Right lobe of liver (tissue), 4 donors: ENCODE measurements around the gene CDKAL1.

Source experiments
- CTCF ChIP-seq, 4 donors: fragments of 200-600 bp in 3 of 4; fragments of 450-650 bp in 1 of 4; IDR thresholded peaks; one replicate each; pipeline versions ENCODE4 v1.5.1 to v1.8.0; 2016 to 2022; ENCODE audit warnings: antibody characterized with exemption in 4 of 4, mild to moderate bottlenecking in 2 of 4
- POLR2A ChIP-seq: fragments of 450-650 bp; IDR thresholded peaks from one replicate; pipeline ENCODE4 v1.6.1; 2017; ENCODE audit warnings: antibody characterized with exemption, mild to moderate bottlenecking
- donor health status: DM: no; HTN: no; CAD: no.
- donor health status: DM: no; HTN: no; CAD: no.
- donor health status: DM: no; HTN: yes; CAD: no.

GRCh38 chr6:21080221-21080620 is 546.0 kb downstream of the CDKAL1 start:
- TF ChIP-seq CTCF (IDR thresholded peaks at IDR 0.05) (no peak), POLR2A (no peak)
